OCI-LY3 (cell line): ENCODE measurements around the gene SDK1.

Experiments
- H2AFZ ChIP-seq: fragments of 200-600, 300-600 bp; shearing (Covaris generic); 2 replicates; pipeline ENCODE4 v1.6.0; 2014; ENCODE audit warnings: antibody characterized with exemption, low read depth, low read length
- H3K27ac ChIP-seq: fragments of 200-600, 300-600 bp; sonication (generic); 2 replicates; pipeline ENCODE4 v1.5.1; 2014; ENCODE audit warnings: mild to moderate bottlenecking, low read length, moderate library complexity, mixed read lengths
- H3K27me3 ChIP-seq: fragments of 200-600, 300-600 bp; sonication (generic); 2 replicates; pipeline ENCODE4 v1.6.1; 2014; ENCODE audit warnings: low read depth, low read length, mixed read lengths
- H3K36me3 ChIP-seq: fragments of 200-600, 300-600 bp; sonication (generic); replicated peaks from 2 replicates; pipeline ENCODE3; 2014; ENCODE audit warnings: low read depth, low read length, mixed read lengths
- H3K4me1 ChIP-seq: fragments of 300-600, 200-600 bp; sonication (generic); 2 replicates; pipeline ENCODE4 v1.6.1; 2014; ENCODE audit warnings: low read length, mixed read lengths
- H3K4me2 ChIP-seq: fragments of 200-600, 300-600 bp; sonication (generic); 2 replicates; pipeline ENCODE4 v1.6.1; 2014; ENCODE audit warnings: low read length, mixed read lengths
- H3K4me3 ChIP-seq: fragments of 300-600, 200-600 bp; sonication (generic); 2 replicates; pipeline ENCODE4 v1.5.1; 2014; ENCODE audit warnings: antibody characterized with exemption, mild to moderate bottlenecking, low read length, moderate library complexity
- H3K79me2 ChIP-seq: fragments of 300-600, 200-600 bp; shearing (Covaris generic); 2 replicates; pipeline ENCODE4 v1.6.1; 2014; ENCODE audit warnings: mild to moderate bottlenecking, low read length, mixed read lengths
- H3K9ac ChIP-seq: fragments of 300-600, 200-600 bp; shearing (Covaris generic); 2 replicates; pipeline ENCODE4 v1.6.0; 2014; ENCODE audit warnings: mild to moderate bottlenecking, low read length, moderate library complexity
- H3K9me3 ChIP-seq: fragments of 200-600, 300-600 bp; shearing (Covaris generic); 2 replicates; pipeline ENCODE4 v1.6.1; 2014; ENCODE audit warnings: low read length, mixed read lengths; ENCODE audit not compliant: insufficient read depth
- H4K20me1 ChIP-seq: fragments of 200-600, 300-600 bp; sonication (generic); 2 replicates; pipeline ENCODE4 v1.6.1; 2016; ENCODE audit warnings: low read length, mixed read lengths; ENCODE audit not compliant: insufficient read depth
- CTCF ChIP-seq: fragments of 200-600, 300-600 bp; sonication (generic); IDR thresholded peaks from 2 replicates; pipeline ENCODE4 v1.5.1; 2014; ENCODE audit warnings: antibody characterized with exemption, low read length, low read depth
- EZH2phosphoT487 ChIP-seq: fragments of 200-600 bp; shearing (Covaris generic); IDR thresholded peaks from 2 replicates; pipeline ENCODE4 v1.6.1; 2018; ENCODE audit warnings: antibody characterized with exemption, mixed run types, low read depth

The SDK1 gene

GRCh38 chr7:3264693-3265339 lies 36.2 kb upstream of the SDK1 start:
- Histone ChIP-seq H3K27me3 (no peaks in the 10 kb centered on the region), H3K4me1 (no peaks in the 10 kb centered on the region), H3K9ac (no peak overlapping the region)

DNA sequence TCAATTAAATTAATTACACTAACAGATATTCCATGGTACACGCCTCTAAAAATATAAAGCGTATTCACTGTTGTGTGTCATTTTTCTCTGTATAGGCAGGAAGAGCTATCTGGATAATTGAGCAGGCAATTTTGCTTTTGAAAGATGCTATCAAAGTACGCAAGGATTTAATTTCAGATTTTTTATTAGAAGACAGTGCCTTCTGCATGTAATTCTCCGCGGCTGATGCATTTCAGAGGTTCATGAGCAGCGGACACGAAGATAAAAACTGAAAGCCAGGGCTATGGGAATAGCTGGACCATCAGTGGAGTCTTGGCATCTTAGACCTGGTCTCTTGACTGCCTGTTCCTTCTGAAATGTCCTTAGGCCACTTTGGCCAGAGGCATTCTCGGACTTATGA lies 35.7 kb upstream of the SDK1 start:
- Histone ChIP-seq H3K36me3 (no peaks in the 10 kb centered on the region), H4K20me1 (no peaks in the 10 kb centered on the region), H3K27ac (no peak overlapping the region), H2AFZ (no peak overlapping the region), H3K27me3 (no peaks in the 10 kb centered on the region), H3K4me1 (no peaks in the 10 kb centered on the region), H3K4me3 (no peak overlapping the region), H3K79me2 (no peaks in the 10 kb centered on the region), H3K9me3 (no peaks in the 10 kb centered on the region), H3K4me2 (no peak overlapping the region), H3K9ac (no peak overlapping the region)
- no peak for TF ChIP-seq EZH2phosphoT487
- no peak for TF ChIP-seq CTCF

More at GRCh38 chr7:3264693-3265339, 36.2 kb upstream of the SDK1 start:
- no peaks in the 10 kb centered on the region for H4K20me1 ChIP-seq
- H3K36me3 ChIP-seq, result no peaks in the 10 kb centered on the region
- TF ChIP-seq EZH2phosphoT487 (no peak), CTCF (no peak)
- H3K4me2 ChIP-seq, result no peak overlapping the region
- H3K79me2 ChIP-seq, result no peaks in the 10 kb centered on the region
- no peaks in the 10 kb centered on the region for H3K9me3 ChIP-seq
- no peak overlapping the region for H3K27ac ChIP-seq
- no peak overlapping the region for H2AFZ ChIP-seq
- no peak overlapping the region for H3K4me3 ChIP-seq

GRCh38 chr7:3266240-3266639 lies 34.8 kb upstream of the SDK1 start:
- no peak overlapping the region for H2AFZ ChIP-seq
- no peaks in the 10 kb centered on the region for H3K79me2 ChIP-seq
- H3K27ac ChIP-seq, result no peak overlapping the region
- TF ChIP-seq EZH2phosphoT487 (no peak), CTCF (no peak)
- no peaks in the 10 kb centered on the region for H4K20me1 ChIP-seq
- no peaks in the 10 kb centered on the region for H3K27me3 ChIP-seq
- H3K9ac ChIP-seq, result no peak overlapping the region
- H3K4me2 ChIP-seq, result no peak overlapping the region
- no peaks in the 10 kb centered on the region for H3K9me3 ChIP-seq
- H3K4me1 ChIP-seq, result no peaks in the 10 kb centered on the region
- H3K4me3 ChIP-seq, result no peak overlapping the region
- H3K36me3 ChIP-seq, result no peaks in the 10 kb centered on the region

- Histone ChIP-seq H3K9ac (no peak overlapping the region), H3K27me3 (no peaks in the 10 kb centered on the region), H3K4me2 (no peak overlapping the region), H2AFZ (no peak overlapping the region), H3K4me3 (no peak overlapping the region), H3K9me3 (no peaks in the 10 kb centered on the region), H3K36me3 (no peaks in the 10 kb centered on the region), H3K79me2 (no peaks in the 10 kb centered on the region), H3K4me1 (no peaks in the 10 kb centered on the region), H3K27ac (no peak overlapping the region), H4K20me1 (no peaks in the 10 kb centered on the region)
- TF ChIP-seq CTCF, result no peak
Observed at GRCh38 chr7:3267966-3268690, 32.9 kb upstream of the SDK1 start.
